IMR-90 (cell line): ENCODE results near the gene TDRD1. TPM values are rescaled to one million over a fixed set of nuclear protein-coding genes. Genes with fewer than 3 reads are reported as not detected.

Source experiments
- ATAC-seq: fragments of 200-7000 bp; cut with Tn5 transposase; 2 replicates; pipeline ENCODE4 v1.9.1; 2020; ENCODE audit warnings: low read depth, mild to moderate bottlenecking, moderate library complexity
- BruUV-seq: library from RNA; stranded (reverse); fragments of 400-500 nt; replicated peaks from 2 replicates; lab custom pipeline; 2021; lab: Mats Ljungman, UMichigan
- CTCF ChIA-PET: fragments of 300-600 bp; formaldehyde crosslinking; extraction: SDS; loops from one replicate; lab custom pipeline; 2021; ENCODE audit warnings: antibody characterized with exemption; lab: Yijun Ruan, JAX
- POLR2A ChIA-PET: fragments of 300-600 bp; sonication (Branson Sonifier 250); formaldehyde crosslinking; loops from one replicate; lab custom pipeline; 2022; ENCODE audit warnings: antibody characterized with exemption; ENCODE audit not compliant: unreplicated experiment; lab: Charles Lee
- DNase-seq: peaks from one replicate; pipeline ENCODE4 v3.0.0; 2013
- H2AFZ ChIP-seq: replicated peaks from 2 replicates; pipeline ENCODE3; 2013; ENCODE audit warnings: low read length, mild to moderate bottlenecking; ENCODE audit not compliant: poor library complexity
- H2AK5ac ChIP-seq: 2 replicates; pipeline ENCODE4 v1.6.1; 2013; ENCODE audit warnings: low read depth, low read length, inconsistent platforms
- H2AK9ac ChIP-seq: replicated peaks from 2 replicates; pipeline ENCODE3; 2013; ENCODE audit warnings: mild to moderate bottlenecking, low read depth, low read length, moderate library complexity; ENCODE audit not compliant: poor library complexity
- H2BK120ac ChIP-seq: 2 replicates; pipeline ENCODE4 v1.6.1; 2013; ENCODE audit warnings: low read depth, low read length, inconsistent platforms
- H2BK15ac ChIP-seq: 3 replicates; pipeline ENCODE4 v1.6.1; 2013; ENCODE audit warnings: low read depth, low read length, inconsistent platforms
- H2BK20ac ChIP-seq: 2 replicates; pipeline ENCODE4 v1.6.1; 2013; ENCODE audit warnings: low read depth, mild to moderate bottlenecking, inconsistent platforms, low read length, moderate library complexity
- H2BK5ac ChIP-seq: 2 replicates; pipeline ENCODE4 v1.6.1; 2013; ENCODE audit warnings: mild to moderate bottlenecking, low read depth, low read length, inconsistent platforms; ENCODE audit not compliant: poor library complexity, severe bottlenecking
- H3K14ac ChIP-seq: replicated peaks from 2 replicates; pipeline ENCODE4 v1.6.1; 2013; ENCODE audit warnings: low read depth, low read length, inconsistent platforms
- H3K18ac ChIP-seq: 2 replicates; pipeline ENCODE4 v1.6.1; 2013; ENCODE audit warnings: low read depth, low read length, control low read depth
- H3K23ac ChIP-seq: 2 replicates; pipeline ENCODE4 v1.6.1; 2013; ENCODE audit warnings: low read depth, low read length, inconsistent platforms
- H3K27ac ChIP-seq: 2 replicates; pipeline ENCODE4 v1.5.1; 2013; ENCODE audit warnings: mild to moderate bottlenecking, control low read depth, low read length; ENCODE audit not compliant: insufficient read depth
- H3K27me3 ChIP-seq: 2 replicates; pipeline ENCODE4 v1.6.1; 2013; ENCODE audit warnings: low read length; ENCODE audit not compliant: control insufficient read depth, insufficient read depth
- H3K36me3 ChIP-seq: 2 replicates; pipeline ENCODE4 v1.6.1; 2013; ENCODE audit warnings: low read length, mixed read lengths; ENCODE audit not compliant: control insufficient read depth, insufficient read depth
- H3K4ac ChIP-seq: 2 replicates; pipeline ENCODE4 v1.6.1; 2013; ENCODE audit warnings: low read depth, low read length, inconsistent platforms
- H3K4me1 ChIP-seq: 2 replicates; pipeline ENCODE4 v1.6.1; 2013; ENCODE audit warnings: low read length, mixed read lengths; ENCODE audit not compliant: control insufficient read depth, insufficient read depth
- H3K4me2 ChIP-seq: 2 replicates; pipeline ENCODE4 v1.6.1; 2013; ENCODE audit warnings: low read depth, mild to moderate bottlenecking, control low read depth, low read length, moderate library complexity
- H3K4me3 ChIP-seq: 2 replicates; pipeline ENCODE4 v1.5.1; 2013; ENCODE audit warnings: low read depth, mild to moderate bottlenecking, control low read depth, low read length, moderate library complexity; ENCODE audit not compliant: insufficient read depth
- H3K56ac ChIP-seq: 2 replicates; pipeline ENCODE4 v1.6.1; 2013; ENCODE audit warnings: low read length, inconsistent platforms; ENCODE audit not compliant: insufficient read depth; ENCODE audit errors: extremely low read depth
- H3K79me1 ChIP-seq, 2 experiments: 2 replicates each; pipeline ENCODE4 v1.6.1; 2013; ENCODE audit warnings: low read length in 2 of 2, inconsistent platforms in 1 of 2, low read depth in 1 of 2
- H3K9ac ChIP-seq: 2 replicates; pipeline ENCODE4 v1.6.1; 2013; ENCODE audit warnings: low read depth, low read length, control low read depth
- H3K9me1 ChIP-seq: 2 replicates; pipeline ENCODE4 v1.6.1; 2013; ENCODE audit warnings: low read length, inconsistent platforms; ENCODE audit not compliant: insufficient read depth
- H3K9me3 ChIP-seq: 2 replicates; pipeline ENCODE4 v1.6.1; 2013; ENCODE audit warnings: low read length; ENCODE audit not compliant: control insufficient read depth, insufficient read depth
- H4K20me1 ChIP-seq: 2 replicates; pipeline ENCODE4 v1.6.1; 2013; ENCODE audit warnings: low read length, inconsistent platforms; ENCODE audit not compliant: insufficient read depth
- H4K5ac ChIP-seq: 2 replicates; pipeline ENCODE4 v1.6.1; 2013; ENCODE audit warnings: mild to moderate bottlenecking, low read depth, low read length, control low read depth
- H4K8ac ChIP-seq, 2 experiments: 2 replicates each; pipeline ENCODE4 v1.6.1; 2013; ENCODE audit warnings: low read depth in 2 of 2, low read length in 2 of 2, control low read depth in 1 of 2, inconsistent platforms in 1 of 2
- H4K91ac ChIP-seq: 2 replicates; pipeline ENCODE4 v1.6.1; 2013; ENCODE audit warnings: low read depth, low read length, inconsistent platforms; ENCODE audit not compliant: insufficient read depth
- CEBPB ChIP-seq: IDR thresholded peaks from 2 replicates; pipeline ENCODE4 v1.6.1; 2012; ENCODE audit warnings: low read depth, low read length, improper control_type of control experiment
- CTCF ChIP-seq: conservative IDR thresholded peaks from 2 replicates; pipeline ENCODE4 v1.5.1; 2012; ENCODE audit warnings: mild to moderate bottlenecking, low read depth, low read length, improper control_type of control experiment
- MXI1 ChIP-seq: IDR thresholded peaks from 2 replicates; pipeline ENCODE4 v1.6.1; 2012; ENCODE audit warnings: low read depth, mild to moderate bottlenecking, low read length, moderate library complexity, borderline replicate concordance
- RAD21 ChIP-seq: IDR thresholded peaks from 2 replicates; pipeline ENCODE4 v1.6.1; 2012; ENCODE audit warnings: low read length, improper control_type of control experiment
- RCOR1 ChIP-seq: IDR thresholded peaks from 2 replicates; pipeline ENCODE4 v1.6.1; 2012; ENCODE audit warnings: mild to moderate bottlenecking, low read length, improper control_type of control experiment; ENCODE audit not compliant: insufficient replicate concordance
- RFX5 ChIP-seq: IDR thresholded peaks from 2 replicates; pipeline ENCODE4 v1.8.0; 2012; ENCODE audit warnings: low read depth, mild to moderate bottlenecking, low read length, moderate library complexity
- SMC3 ChIP-seq: fragments of 150-350 bp; IDR thresholded peaks from 2 replicates; pipeline ENCODE4 v1.6.1; 2016; ENCODE audit warnings: low read depth, mild to moderate bottlenecking, antibody characterized with exemption, low read length, moderate library complexity
- WGBS, 2 experiments: methylation state at CpG; one replicate each; pipeline versions ENCODE4 v1.1.5 to v1.1.7; 2013; ENCODE audit warnings: missing lambda C conversion rate in 2 of 2; ENCODE audit not compliant: insufficient read length in 1 of 2; ENCODE audit errors: extremely low coverage in 2 of 2; 5-methylcytosine and 5-hydroxymethylcytosine counted together
- dilution Hi-C: fragments of 300-500 bp; cut with HindIII; formaldehyde crosslinking; loops from one replicate; pipeline ENCODE4 v1.14.3; 2018; ENCODE audit warnings: low sequenced_read_pairs; ENCODE audit not compliant: unreplicated experiment
- in situ Hi-C: fragments of 300-500 bp; cut with MboI; formaldehyde crosslinking; loops from 3 replicates; pipeline ENCODE4 v1.14.3; 2019; ENCODE audit warnings: low sequenced_read_pairs, inconsistent platforms, mixed read lengths
- intact Hi-C: fragments of 100-400 bp; cut with micrococcal nuclease; formaldehyde crosslinking; loops from 2 replicates; pipeline ENCODE4 v1.10.0; 2022
- polyA plus RNA-seq, 3 experiments: library from polyadenylated mRNA; depleted of rRNA; stranded (reverse); fragments of >200 nt; gene quantifications; 2 replicates each; pipeline ENCODE4 v1.2.3, GENCODE V29; 2012; ENCODE audit warnings: low replicate concordance in 1 of 3
- total RNA-seq: library from RNA; depleted of rRNA; stranded (reverse); fragments of >200 nt; gene quantifications from 2 replicates; pipeline ENCODE4 v1.2.3, GENCODE V29; 2012

Gene TDRD1
- total and polyA plus RNA-seq, 2 of the 4 experiments (the other 2 are of a cell fraction), result not detected

- no peak overlapping the region for H3K56ac ChIP-seq
- H2AFZ ChIP-seq, result no peak overlapping the region
- peak overlapping the region; percentile 22; the same call in 1 of the 2 replicates for H2AK5ac ChIP-seq
- no peaks in the 10 kb centered on the region for H3K9me3 ChIP-seq
- peak overlapping the region; percentile 26; the same call in 1 of the 2 replicates for H3K18ac ChIP-seq
- no CpG with 5 or more reads among the region's 3 CpGs for WGBS, 2 experiments
- ChIA-PET CTCF (interaction anchor here (0.7 kb wide), 1 partner anchor 33 kb away, joined by 3 read pairs; no protein-coding TSS in a partner anchor), POLR2A (no interaction called here)
- H3K4me1 ChIP-seq, result peaks cover 8% of the 10 kb centered on the region
- H3K4ac ChIP-seq, result peak overlapping the region; percentile 41
- intact Hi-C loops, result no loop called here
- H3K27ac ChIP-seq, result peak overlapping the region; percentile 19; the same call in 1 of the 2 replicates
- no peak overlapping the region for H3K4me2 ChIP-seq
- H3K4me3 ChIP-seq, result no peak overlapping the region
- H3K9me1 ChIP-seq, result peaks cover 12% of the 10 kb centered on the region
- peak overlapping the region; percentile 50 for H2BK120ac ChIP-seq
- H3K36me3 ChIP-seq, result no peaks in the 10 kb centered on the region
- H3K79me1 ChIP-seq, result no peaks in the 10 kb centered on the region
- no peak overlapping the region for H3K14ac ChIP-seq
- H4K8ac ChIP-seq, result peak overlapping the region in 1 of 2 experiments; percentile 33; a peak in 1 of 4 replicates
- TF ChIP-seq RAD21 (no peak), SMC3 (no peak), RCOR1 (no peak), CTCF (no peak), MXI1 (no peak), RFX5 (no peak), CEBPB (no peak)
- ATAC-seq, result peak; percentile 12; the same call in 1 of the 2 replicates
- dilution Hi-C loops, result no loop called here
- no peak overlapping the region for H3K23ac ChIP-seq
- no peak overlapping the region for H4K91ac ChIP-seq
- DNase-seq, result no peak
- peak overlapping the region; percentile 28 for H2BK5ac ChIP-seq
- peaks cover 7% of the 10 kb centered on the region; the same call in 1 of the 2 replicates for H4K20me1 ChIP-seq
- in situ Hi-C loops, result no loop called here
- BruUV-seq, result no TSS peak
- no peak overlapping the region for H3K9ac ChIP-seq
- peak overlapping the region; percentile 2 for H2BK20ac ChIP-seq
- H4K5ac ChIP-seq, result no peak overlapping the region
- H3K27me3 ChIP-seq, result peaks cover 7% of the 10 kb centered on the region
- no peak overlapping the region for H2AK9ac ChIP-seq
- peak overlapping the region; percentile 32; the same call in 1 of the 3 replicates for H2BK15ac ChIP-seq
Observed at GRCh38 chr10:114271075-114271778, 92.1 kb downstream of the TDRD1 start.
